GM18505 (cell line): ENCODE results near the gene SLC31A2.

Experiments used
- ATAC-seq: cut with Tn5 transposase; IDR thresholded peaks from one replicate; pipeline ENCODE4 v1.9.1; 2021; ENCODE audit not compliant: unreplicated experiment
- POLR2A ChIP-seq: IDR thresholded peaks from 4 replicates; pipeline ENCODE4 v1.6.1; 2011; ENCODE audit warnings: borderline replicate concordance; ENCODE audit not compliant: insufficient read depth, insufficient read length; ENCODE audit errors: extremely low read depth

The SLC31A2 gene

DNA sequence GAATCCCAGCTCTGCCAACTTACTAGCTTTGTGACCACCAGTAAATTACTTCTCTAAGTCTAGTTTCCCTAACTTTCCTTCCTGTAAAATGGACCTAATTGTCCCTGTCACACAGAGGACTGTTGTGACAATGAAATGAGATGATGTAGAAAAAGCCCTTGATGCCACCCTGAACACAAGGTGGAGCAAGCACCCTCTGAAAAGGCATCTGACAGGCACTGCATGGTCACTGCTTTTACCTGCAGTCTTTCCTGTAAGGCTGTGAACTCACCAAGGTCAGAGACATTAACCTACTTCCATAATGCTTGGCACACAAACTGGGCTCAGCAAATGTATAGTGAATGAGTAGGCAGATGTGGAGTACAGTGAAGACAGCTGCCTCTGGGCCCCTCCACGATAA, 6.1 kb downstream of the SLC31A2 start:
- ATAC-seq = no peak
- no peak for TF ChIP-seq POLR2A

DNA sequence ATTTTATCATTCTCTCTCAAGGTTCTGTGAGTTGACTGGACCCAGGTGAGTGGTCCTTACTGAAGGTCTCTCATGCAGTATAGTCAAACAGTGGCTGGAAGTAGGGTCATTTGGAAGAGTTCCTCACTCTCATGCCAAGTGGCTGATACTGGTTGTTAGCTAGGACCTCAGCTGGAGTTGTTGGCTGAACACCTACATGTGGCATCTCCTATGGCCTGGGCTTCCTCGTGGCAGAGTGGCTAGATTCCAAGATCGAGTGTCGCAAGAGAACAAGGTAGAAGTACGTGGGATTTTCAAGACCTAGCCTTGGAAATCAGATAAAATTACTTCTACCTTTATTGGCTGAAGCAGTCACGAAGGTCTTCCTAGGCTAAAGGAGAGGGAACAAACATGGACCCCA, 7.6 kb downstream of the SLC31A2 start:
- ATAC-seq = no peak
- no peak for TF ChIP-seq POLR2A

DNA sequence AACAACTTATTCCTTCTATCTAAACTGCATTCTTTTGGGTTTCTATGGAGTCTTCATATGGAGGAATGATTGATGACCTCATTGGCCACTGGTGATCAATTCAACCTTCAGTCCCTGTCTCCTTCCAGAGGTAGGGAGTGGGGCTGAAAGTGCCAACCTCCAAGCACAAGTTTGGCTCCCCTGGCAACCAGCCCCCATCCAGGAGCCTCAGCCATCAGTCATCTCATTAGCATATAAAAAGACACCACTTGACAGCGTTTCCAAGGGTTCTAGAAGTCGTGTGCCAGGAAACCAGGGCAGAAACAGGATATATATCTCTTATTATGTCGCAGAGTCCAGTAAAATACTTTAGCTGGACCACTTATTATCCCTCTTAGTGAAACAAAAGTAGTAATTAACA, 9.8 kb downstream of the SLC31A2 start:
- ATAC-seq = no peak

DNA sequence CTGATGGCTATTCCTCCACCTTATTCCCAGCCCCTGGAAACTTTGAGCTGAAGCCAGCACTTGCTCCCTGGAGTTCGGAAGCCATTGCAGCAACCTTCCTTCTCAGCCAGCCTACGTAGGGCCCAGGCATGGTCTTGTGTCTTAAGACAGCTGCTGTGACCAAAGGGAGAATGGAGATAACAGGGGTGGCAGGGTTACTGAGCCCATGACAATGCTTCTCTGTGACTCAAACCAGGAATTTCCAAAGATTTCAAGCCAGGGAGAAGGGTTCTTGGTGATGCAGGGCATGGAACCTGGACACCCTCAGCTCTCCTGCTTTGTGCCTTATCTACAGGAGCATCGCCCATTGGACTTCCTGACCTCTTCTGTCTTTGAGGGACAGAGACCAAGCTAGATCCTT, 12.2 kb downstream of the SLC31A2 start:
- ATAC-seq = no peak
- TF ChIP-seq POLR2A = no peak

More for the DNA sequence above, 9.8 kb downstream of the SLC31A2 start:
- TF ChIP-seq POLR2A = no peak

DNA sequence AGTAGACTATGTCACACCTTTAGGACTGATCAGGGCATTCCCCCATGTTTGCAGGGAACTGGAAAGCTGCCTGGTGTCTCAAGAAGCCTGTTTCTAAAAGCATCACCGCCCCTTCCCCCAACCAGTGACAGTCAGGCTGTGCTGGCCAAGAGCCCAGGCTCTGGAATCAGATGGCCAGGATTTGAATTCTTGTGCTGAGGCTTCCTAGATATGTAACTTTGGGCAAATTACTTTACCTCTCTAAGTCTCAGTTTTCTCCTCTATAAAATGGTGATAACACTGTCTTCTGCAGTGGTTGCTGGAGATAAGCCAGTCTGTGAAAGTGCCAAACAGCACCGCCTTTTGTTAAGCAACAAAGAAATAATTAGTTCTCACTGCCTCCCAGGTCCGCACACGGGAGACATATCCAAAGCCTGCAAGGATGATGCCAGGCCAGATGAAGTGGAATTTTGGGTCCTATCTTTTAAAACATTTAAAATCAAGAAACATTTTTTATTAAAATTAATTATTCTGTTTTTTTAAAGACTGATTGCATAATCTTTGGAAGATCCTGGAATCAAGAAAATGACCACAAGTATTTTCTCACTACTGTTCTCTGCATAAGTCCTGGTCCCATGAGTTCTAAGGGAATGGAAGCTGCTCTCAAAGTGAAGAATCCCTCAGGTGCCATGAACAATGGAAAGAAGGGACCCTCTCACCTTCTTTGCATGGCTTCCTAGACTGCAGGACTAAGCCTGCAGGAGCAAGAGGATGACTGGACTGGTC, 13.9 kb downstream of the SLC31A2 start:
- TF ChIP-seq POLR2A = no peak
- no peak for ATAC-seq

DNA sequence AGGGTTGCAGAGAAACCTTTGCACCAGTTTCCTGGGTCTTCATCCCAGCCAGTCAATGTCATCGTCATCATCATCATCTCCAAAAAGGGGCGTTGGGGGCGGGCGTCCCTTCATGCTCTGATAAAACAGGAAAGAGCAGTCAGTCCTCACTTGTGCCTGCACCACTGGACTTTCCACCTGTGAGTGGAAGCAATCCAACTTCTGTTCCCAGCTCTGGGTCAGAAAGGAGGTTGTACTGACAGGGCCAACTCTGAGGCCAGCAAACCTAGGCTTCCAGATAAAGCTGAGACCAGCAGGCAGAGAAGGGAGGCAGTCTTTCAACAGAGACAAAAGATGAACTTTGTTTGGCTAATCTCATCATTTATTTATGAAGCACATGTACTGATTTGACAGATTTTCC, 15.2 kb downstream of the SLC31A2 start:
- no peak for ATAC-seq
- no peak for TF ChIP-seq POLR2A

DNA sequence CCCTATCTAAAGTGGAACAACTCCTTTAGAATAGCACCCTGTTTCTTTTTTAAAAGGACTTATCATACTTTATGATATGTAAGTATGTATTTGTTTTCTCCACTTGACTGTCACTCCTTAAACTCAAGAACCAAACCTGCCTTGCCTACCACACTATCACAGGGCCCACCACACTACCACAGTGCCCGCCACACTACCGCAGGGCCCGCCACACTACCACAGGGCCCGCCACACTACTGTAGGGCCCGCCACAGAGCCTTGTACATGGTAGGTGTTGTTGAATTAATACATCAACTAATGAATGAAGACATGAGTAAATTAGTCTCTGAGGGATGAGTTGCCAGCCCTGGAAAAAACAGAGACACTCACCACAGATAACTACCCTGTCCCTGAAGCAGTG, 18.0 kb downstream of the SLC31A2 start:
- TF ChIP-seq POLR2A = no peak
- no peak for ATAC-seq

DNA sequence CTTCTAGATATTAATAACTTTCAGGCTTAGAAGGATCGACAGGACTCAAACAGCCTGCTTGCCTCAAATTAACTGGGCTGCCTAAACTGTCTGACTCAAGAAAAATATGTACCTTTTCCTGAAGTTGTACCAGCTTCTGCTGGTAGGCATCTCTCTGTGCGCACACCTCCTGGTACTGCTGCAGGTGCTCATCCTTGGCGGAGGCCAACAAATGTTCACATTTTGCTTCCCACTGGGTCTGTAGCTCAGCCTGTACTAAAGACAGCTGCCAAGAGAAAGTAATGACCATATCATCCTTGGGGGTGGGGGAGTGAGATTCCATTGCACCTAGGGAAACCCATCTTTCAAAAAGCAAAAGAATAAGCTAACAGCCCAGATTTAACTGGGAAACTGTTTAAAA, 22.5 kb downstream of the SLC31A2 start:
- no peak for TF ChIP-seq POLR2A
- no peak for ATAC-seq

DNA sequence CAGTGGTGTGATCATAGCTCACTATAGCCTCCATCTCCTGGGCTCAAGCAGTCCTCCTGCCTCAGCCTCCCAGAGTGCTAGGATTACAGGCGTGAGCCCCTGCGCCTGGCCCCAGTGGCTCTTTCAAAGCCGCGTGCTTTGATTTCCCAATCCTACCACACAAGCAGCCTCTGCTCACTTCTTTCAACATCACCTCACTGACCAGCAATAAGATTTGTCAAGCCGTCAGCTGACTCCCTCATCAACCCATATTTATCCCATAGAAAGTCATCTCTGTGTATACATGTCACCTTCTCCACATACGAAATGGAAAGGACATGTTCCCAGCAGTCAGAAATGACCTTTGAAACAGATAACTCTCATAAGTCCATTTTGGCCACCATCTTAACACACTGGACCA, 26.0 kb downstream of the SLC31A2 start:
- TF ChIP-seq POLR2A = no peak
- no peak for ATAC-seq

DNA sequence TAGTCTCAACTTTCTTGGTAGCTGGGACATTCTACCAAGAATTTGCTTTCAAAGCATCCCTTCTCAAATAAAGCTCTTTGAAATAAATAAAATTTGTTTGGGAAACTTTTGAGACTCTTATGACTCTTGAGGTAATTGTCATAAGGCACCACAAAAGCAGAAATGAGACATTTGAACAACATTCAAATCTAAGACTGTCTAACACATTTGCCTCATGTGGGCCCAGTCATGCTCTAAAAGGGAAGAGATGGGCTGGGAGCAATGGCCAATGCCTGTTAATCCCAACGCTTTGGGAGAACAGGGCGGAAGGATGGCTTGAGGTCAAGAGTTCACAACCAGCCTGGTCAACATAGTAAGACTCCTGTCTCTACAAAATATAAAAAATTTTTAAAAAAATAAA, 26.4 kb downstream of the SLC31A2 start:
- no peak for TF ChIP-seq POLR2A
- no peak for ATAC-seq

DNA sequence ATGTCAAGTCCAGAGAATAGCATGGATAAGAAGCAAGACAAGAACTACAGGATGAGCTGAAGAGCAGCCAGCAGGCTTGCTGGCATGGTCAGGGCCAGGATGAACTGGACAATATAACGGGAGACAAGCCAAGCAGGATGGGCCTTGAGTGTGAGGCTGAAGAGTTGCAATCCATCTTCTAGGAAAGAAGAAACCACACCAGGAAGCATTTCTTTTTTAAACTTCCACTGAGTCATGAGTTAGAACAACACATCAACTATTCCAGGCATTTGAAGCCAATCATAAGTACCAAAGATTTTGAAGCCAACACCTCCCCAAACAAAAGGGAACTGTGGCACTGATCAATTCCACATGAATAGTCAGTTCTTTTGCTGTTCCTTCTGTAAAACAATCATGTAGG, 27.3 kb downstream of the SLC31A2 start:
- ATAC-seq = no peak
- no peak for TF ChIP-seq POLR2A

DNA sequence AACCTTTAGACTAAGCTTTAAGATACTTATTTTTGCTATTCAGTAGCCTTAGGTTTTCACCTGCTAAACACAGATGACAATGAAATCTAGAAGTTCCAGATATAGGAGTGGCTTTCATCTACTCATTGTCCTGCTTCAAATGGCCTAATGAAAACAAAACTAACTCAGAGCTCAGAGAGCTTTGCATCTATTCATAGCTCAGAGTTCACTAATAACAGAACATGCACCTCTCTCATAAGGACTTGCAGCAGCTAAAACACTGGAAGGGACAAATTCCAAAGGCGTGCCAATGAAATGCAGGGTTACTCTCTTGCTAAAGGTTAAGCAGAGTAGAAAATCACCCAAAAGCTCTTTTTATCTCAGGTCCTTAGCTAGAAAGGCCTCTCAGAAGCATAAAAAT, 29.0 kb downstream of the SLC31A2 start:
- no peak for ATAC-seq
- TF ChIP-seq POLR2A = no peak

DNA sequence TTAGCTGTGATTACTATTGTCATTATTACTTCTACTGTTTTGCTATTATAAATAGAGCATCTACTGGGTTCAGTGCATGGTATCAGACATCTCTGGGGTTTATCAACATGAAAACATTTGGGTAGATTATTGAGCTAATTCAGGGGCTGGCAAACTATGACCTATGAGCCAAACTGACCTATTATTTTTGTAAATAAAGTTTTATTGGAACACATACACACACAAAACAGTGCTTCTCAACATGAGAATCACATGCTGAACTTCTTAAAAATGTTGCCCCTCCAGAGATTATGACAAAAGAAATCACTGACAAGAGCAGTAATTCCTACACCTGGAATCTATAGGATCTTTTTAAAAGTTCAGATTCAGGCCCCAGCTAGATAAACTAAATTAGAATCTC, 30.4 kb downstream of the SLC31A2 start:
- no peak for TF ChIP-seq POLR2A
- ATAC-seq = no peak

DNA sequence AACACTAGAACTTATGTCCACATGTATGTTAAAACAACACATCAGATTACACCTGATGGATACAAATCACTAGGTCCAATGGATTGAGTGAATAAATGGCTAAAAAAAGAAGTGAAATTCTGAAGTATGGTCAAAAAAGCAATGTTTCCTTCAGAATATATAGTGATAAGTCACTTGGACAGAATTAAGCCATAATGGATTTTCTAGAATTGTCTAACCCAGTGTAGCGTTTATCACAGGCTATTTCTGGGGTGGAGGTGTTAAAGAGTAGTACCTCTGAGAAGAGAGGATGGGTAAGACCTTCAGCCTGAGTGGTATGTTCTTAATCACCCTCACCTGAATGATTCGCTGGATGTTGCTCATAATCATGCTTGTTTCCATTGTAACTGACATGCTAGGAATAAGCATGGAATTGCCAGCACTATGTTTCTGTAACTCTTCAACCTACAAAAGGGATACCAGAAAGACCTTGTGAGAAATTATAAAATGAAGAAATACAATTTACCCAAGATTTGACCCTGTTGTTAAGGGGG, 33.2 kb downstream of the SLC31A2 start:
- no peak for TF ChIP-seq POLR2A

More for the DNA sequence above, 33.2 kb downstream of the SLC31A2 start:
- ATAC-seq = no peak
